Pancreas (tissue), 10 donors: ENCODE data around the gene CKB. TPM values are rescaled to one million over a fixed set of nuclear protein-coding genes. Genes with fewer than 3 reads are reported as not detected.

Experiments
- ATAC-seq, 4 donors: fragments of 200-7000 bp; cut with Tn5 transposase; one replicate each; pipeline versions ENCODE4 v1.8.0 to v1.9.1; 2020; ENCODE audit warnings: mild to moderate bottlenecking in 4 of 4, moderate library complexity in 4 of 4
- DNase-seq, 6 donors: peaks; one replicate each; pipeline ENCODE4 v3.0.0-alpha.2; 2020
- FAIRE-seq: peaks from 2 replicates; lab custom pipeline; 2012; peaks lifted over from hg19 to GRCh38; lab: Jason Lieb, UNC
- H3K27ac ChIP-seq, 4 donors: fragments of 200-600 bp; sonication (generic); 1 replicate in 3 of 4; 2 replicates in 1 of 4; pipeline versions ENCODE4 v1.5.0 to v1.8.0; 2020
- H3K27me3 ChIP-seq, 4 donors: fragments of 200-600 bp; one replicate each; pipeline ENCODE4 v1.8.0; 2021
- H3K36me3 ChIP-seq, 3 donors: fragments of 200-600 bp; sonication (generic) in 1 of 3; one replicate each; pipeline versions ENCODE4 v1.5.0 to v1.8.0; 2020 to 2021
- H3K4me1 ChIP-seq, 3 donors: fragments of 200-600 bp; one replicate each; pipeline ENCODE4 v1.8.0; 2021
- H3K4me3 ChIP-seq, 4 donors: fragments of 200-600 bp; sonication (generic) in 2 of 4; one replicate each; pipeline versions ENCODE4 v1.5.0 to v1.8.0; 2020 to 2021
- H3K9me3 ChIP-seq, 4 donors: fragments of 200-600 bp; one replicate each; pipeline ENCODE4 v1.8.0; 2021
- CTCF ChIP-seq, 4 donors: fragments of 200-600 bp; sonication (generic) in 3 of 4; IDR thresholded peaks; one replicate each; pipeline versions ENCODE4 v1.5.0 to v1.8.0; 2021; ENCODE audit warnings: antibody characterized with exemption in 4 of 4
- WGBS, 2 donors: extraction: QIAGEN DNeasy Blood & Tissue Kit; methylation state at CpG; one replicate each; pipeline ENCODE4 v1.1.7; 2013; 5-methylcytosine and 5-hydroxymethylcytosine counted together
- intact Hi-C, 3 donors: fragments of 100-400 bp; cut with DNase I; formaldehyde crosslinking; loops; one replicate each; pipeline versions ENCODE4 v1.11.1 to v1.14.2; 2022
- polyA plus RNA-seq, 2 donors: library from polyadenylated mRNA; stranded (reverse); fragments of 200-250 nt; gene quantifications; one replicate each; pipeline ENCODE4 v1.2.3, GENCODE V29; 2013
- total RNA-seq, 6 donors: library from RNA; stranded (reverse); fragmentation: NEBNext Ultra II Directional in 4 of 6; extraction: Animal tissue kit (Norgen Biotek cat#: 25700) in 4 of 6; gene quantifications; one replicate each; pipeline versions ENCODE4 v1.2.1 to v1.2.4, GENCODE V29; 2021 to 2023
- donor health status: healthy with polysubstance abuse.
- donor health status: DM: no; HTN: no; CAD: no; lungs with moderate emphysema.
- donor health status: DM: no; HTN: no; CAD: no.
- donor health status: control.
- donor health status: control.
- donor health status: Bipolar disorder and iron deficiency.
- donor health status: DM: yes; HTN: yes; CAD: no.
- donor health status: DM: no; HTN: no; CAD: no.
- donor health status: DM: no; HTN: no; CAD: no.
- donor health status: DM: yes; HTN: yes; CAD: no.

CKB gene
- total and polyA plus RNA-seq, 8 donors = 17.8 to 264 (median 45.9) TPM

DNA sequence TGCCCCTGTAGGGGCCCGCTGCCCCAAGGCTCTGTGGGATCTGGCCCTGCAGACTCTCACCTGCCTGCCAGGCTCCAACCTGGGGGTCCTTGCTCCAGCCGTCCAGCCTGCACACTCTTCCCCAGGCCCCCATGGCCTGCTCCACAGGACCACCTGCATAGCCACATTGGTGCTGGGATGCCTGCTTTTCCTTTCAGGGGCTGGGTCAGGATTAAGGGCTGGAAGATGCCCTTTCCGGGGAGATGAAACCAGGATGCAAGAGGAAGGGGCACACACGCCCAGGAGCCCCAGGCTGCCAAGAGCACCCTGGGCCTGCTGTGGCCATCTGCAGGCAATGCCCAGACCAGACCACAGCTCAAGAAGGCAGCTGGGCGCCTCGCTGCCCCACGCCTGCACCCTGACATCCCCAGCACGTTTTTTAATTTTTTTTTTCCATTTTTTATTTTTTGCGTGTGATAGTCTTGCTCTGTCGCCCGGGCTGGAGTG is 24.9 kb upstream of the CKB start:
- Histone ChIP-seq H3K4me1 (peaks cover 0 to 11% (median 3%) of the 10 kb centered on the region in 3 donors), H3K27me3 (no peaks in the 10 kb centered on the region), H3K9me3 (no peaks in the 10 kb centered on the region), H3K36me3 (no peaks in the 10 kb centered on the region), H3K27ac (no peak overlapping the region), H3K4me3 (no peak overlapping the region)
- 75 to 76% methylated on average over 10 to 11 of the region's 11 CpGs for WGBS, 2 donors
- ATAC-seq (no peak), DNase-seq (peak in 3 of 6 donors; percentile 7 to 66 (median 54)), FAIRE-seq (no peak)
- intact Hi-C loops = loop anchor here in 2 of 3 donors (2.0 to 10.0 kb wide), 2 partner anchors 29 to 53 kb away; no protein-coding TSS in a partner anchor
- TF ChIP-seq CTCF (IDR thresholded peaks at IDR 0.05) = no peak

GRCh38 chr14:103546652-103547454 is 24.2 kb upstream of the CKB start:
- H3K9me3 ChIP-seq = no peaks in the 10 kb centered on the region
- no peaks in the 10 kb centered on the region for H3K27me3 ChIP-seq
- 19 to 22% methylated on average over 20 to 21 of the region's 21 CpGs for WGBS, 2 donors
- no peak overlapping the region for H3K27ac ChIP-seq
- H3K36me3 ChIP-seq = no peaks in the 10 kb centered on the region
- H3K4me3 ChIP-seq = no peak overlapping the region
- peaks cover 0 to 11% (median 3%) of the 10 kb centered on the region in 3 donors for H3K4me1 ChIP-seq
- DNase-seq (peak; percentile 59 to 92 (median 80)), ATAC-seq (peak; percentile 53 to 79 (median 75)), FAIRE-seq (no peak)
- TF ChIP-seq CTCF (IDR thresholded peaks at IDR 0.05) = peak; percentile 78 to 91 (median 87)
- intact Hi-C loops = loop anchor here in 2 of 3 donors (2.0 to 10.0 kb wide), 2 partner anchors 28 to 52 kb away; no protein-coding TSS in a partner anchor

DNA sequence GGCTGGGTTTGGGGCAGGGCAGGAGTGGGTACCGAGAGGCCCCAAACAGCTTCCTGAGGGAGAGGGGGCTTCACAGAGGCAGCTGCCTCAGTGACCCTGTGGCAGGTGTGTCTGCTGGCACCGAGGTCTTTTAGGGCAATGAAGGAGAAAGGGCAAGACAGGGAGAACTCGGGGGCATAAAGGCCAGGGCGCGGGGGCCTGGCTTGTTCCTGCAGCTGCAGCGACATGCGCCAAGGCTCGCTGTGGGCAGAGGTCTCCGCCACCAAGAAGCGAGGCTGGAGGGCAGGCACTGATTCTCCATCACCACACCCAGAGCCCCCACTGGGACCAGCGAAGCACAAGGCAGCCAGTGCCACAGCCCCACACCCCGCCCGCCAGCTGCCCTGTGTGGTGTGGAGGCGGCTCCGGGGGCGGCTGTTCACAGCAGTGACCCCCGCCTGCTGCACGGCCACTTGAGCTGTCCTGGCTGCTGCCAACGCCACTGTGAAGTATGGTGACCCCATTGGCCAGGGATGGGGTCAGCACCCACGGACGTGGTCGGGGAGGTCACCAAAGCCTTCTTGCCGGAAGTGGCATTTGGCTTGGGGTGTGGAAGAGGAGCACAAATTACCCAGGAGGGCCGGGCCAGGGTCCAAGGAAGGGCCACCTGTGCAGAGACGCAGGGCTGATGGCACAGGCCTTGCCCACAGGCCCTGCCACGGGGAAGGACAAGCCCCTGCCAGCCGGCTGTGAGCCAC is 23.5 kb upstream of the CKB start:
- no peak for TF ChIP-seq CTCF (IDR thresholded peaks at IDR 0.05)
- no peaks in the 10 kb centered on the region for H3K9me3 ChIP-seq
- H3K4me3 ChIP-seq = no peak overlapping the region
- peaks cover 0 to 11% (median 3%) of the 10 kb centered on the region in 3 donors for H3K4me1 ChIP-seq
- no peak overlapping the region for H3K27ac ChIP-seq
- DNase-seq (peak in 2 of 6 donors; percentile 57 to 65), ATAC-seq (no peak), FAIRE-seq (no peak)
- no peaks in the 10 kb centered on the region for H3K36me3 ChIP-seq
- WGBS, 2 donors = 69 to 79% methylated on average over 27 of the region's 27 CpGs
- no peaks in the 10 kb centered on the region for H3K27me3 ChIP-seq
- intact Hi-C loops = loop anchor here in 2 of 3 donors (2.0 to 10.0 kb wide), 2 partner anchors 27 to 51 kb away; no protein-coding TSS in a partner anchor

GRCh38 chr14:103545219-103545914 is 22.7 kb upstream of the CKB start:
- peaks cover 0 to 8% (median 3%) of the 10 kb centered on the region in 3 donors for H3K4me1 ChIP-seq
- H3K4me3 ChIP-seq = no peak overlapping the region
- no peaks in the 10 kb centered on the region for H3K27me3 ChIP-seq
- no peak overlapping the region for H3K27ac ChIP-seq
- TF ChIP-seq CTCF (IDR thresholded peaks at IDR 0.05) = no peak
- 85 to 94% methylated on average over 28 to 29 of the region's 29 CpGs for WGBS, 2 donors
- H3K36me3 ChIP-seq = no peaks in the 10 kb centered on the region
- no peak for FAIRE-seq
- no peak for ATAC-seq
- peak in 4 of 6 donors; percentile 13 to 75 (median 39) for DNase-seq
- H3K9me3 ChIP-seq = no peaks in the 10 kb centered on the region
- intact Hi-C loops = loop anchor here in 1 of 3 donors (10.0 kb wide), 1 partner anchor 51 kb away; no protein-coding TSS in a partner anchor
